ENCODE data around the gene NAPEPLD.
"Not testable (repeated sequence)": the region's sequence is repeated elsewhere in the genome, so short reads cannot be mapped to it uniquely, and the experiment has no call there.

The NAPEPLD gene

DNA sequence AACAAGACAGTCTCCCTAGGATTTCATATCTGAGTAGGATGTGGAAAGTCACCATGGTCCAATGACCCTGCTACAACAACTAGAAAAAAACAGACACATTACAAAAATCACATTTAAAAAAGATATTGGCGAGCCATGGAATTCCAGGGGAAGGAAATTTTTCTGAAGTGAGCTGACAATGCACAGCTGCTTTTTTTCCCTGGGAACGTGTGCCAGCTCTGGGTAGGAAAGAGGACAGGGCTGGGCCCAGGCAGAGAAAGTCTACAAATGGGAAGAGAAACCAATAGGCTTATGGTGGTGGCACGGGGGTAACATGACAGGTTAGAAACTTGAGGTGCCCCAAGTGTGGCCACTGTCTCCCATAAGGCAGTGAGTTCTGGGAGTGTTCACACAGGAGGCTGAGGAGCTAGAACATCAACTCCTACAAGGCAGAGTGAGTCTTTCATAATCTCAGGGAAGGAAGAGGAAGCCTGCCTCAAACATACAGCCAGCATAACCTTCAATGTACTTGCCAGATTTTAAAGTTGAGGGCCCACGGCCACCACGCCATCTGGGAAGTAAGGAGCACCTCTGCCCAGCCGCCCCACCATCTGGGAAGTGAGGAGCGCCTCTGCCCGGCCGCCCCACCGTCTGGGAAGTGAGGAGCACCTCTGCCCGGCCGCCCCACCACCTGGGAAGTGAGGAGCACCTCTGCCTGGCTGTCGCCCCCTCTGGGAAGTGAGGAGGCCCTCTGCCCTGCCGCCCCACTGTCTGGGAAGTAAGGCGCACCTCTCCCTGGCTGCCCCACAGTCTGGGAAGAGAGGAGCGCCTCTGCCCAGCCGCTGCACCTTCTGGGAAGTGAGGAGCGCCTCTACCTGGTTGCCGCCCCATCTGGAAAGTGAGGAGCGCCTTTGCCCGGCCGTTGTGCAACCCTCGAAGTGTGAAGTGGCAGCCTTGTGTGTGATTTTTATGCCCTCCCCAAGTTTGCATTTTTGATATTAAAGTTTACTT is 80.2 kb downstream of the NAPEPLD start:
- no peak for DNase-seq (ENCODE audit: low spot score)

GRCh38 chr7:103065667-103066066 is 83.2 kb downstream of the NAPEPLD start:
- DNase-seq (ENCODE audit: low spot score): peak; percentile 19

GRCh38 chr7:103063895-103064294 is 85.0 kb downstream of the NAPEPLD start:
- DNase-seq (ENCODE audit: low spot score): no peak

DNA sequence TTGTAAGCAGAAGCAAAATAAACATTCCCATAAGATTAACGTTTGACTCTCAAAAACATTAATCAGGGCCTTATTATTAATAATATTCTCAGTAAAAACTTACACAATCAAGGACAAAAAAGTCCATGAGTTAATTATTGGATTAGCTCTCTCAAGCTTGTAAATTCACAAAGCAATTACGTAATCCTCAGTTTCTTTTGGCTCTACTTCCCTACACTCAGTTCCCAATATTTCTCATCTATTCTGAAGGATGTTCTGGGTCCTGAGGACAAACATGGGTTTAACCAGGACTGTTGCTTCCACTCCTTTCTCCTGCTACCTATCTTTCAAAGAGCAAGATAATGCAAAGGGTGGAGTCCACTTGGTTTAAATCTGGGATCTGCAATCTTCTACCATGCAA is 89.4 kb downstream of the NAPEPLD start:
- DNase-seq (ENCODE audit: low spot score): no peak

DNA sequence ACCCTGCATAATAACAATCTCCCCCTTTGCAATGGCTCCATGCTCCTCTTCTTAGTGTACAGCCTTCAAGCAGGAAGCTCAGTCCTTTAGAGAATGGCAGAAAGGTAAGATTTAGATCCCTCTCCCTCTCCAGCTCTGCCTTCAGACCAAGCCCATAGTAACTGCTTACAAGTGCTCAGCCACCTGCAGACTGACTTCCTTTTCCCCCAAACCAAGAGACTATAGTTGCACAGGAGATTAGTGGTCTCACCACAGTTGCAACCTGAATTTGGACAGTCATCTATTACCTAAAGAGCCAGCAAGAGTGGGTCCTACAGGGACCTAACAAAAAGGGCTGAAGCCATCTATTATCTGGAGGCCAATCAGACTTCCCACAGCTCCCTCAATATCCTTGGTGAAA is 90.8 kb downstream of the NAPEPLD start:
- no peak for DNase-seq (ENCODE audit: low spot score)

GRCh38 chr7:103056006-103056405 is 92.9 kb downstream of the NAPEPLD start:
- not testable (repeated sequence) for DNase-seq (ENCODE audit: low spot score)

GRCh38 chr7:103051519-103051918 is 97.4 kb downstream of the NAPEPLD start:
- DNase-seq (ENCODE audit: low spot score): no peak
